H1 (cell line): ENCODE data around the gene AANAT.

Experiments used
- CEBPB ChIP-seq: IDR thresholded peaks from 2 replicates; pipeline ENCODE4 v1.6.1; 2012; ENCODE audit warnings: low read depth, low read length
- EZH2 ChIP-seq: fragments of 200-600 bp; sonication (generic); IDR thresholded peaks from 2 replicates; pipeline ENCODE4 v1.7.1; 2012; ENCODE audit warnings: low read depth, mild to moderate bottlenecking, moderate library complexity, low read length, inconsistent platforms; ENCODE audit not compliant: severe bottlenecking
- MAFK ChIP-seq: IDR thresholded peaks from 2 replicates; pipeline ENCODE4 v1.6.1; 2012; ENCODE audit warnings: low read depth, mild to moderate bottlenecking, improper control_type of control experiment, low read length
- POLR2A ChIP-seq, 2 experiments: IDR thresholded peaks; 1 replicate in 1 of 2; 2 replicates in 1 of 2; pipeline ENCODE4 v1.6.1; 2011; ENCODE audit warnings: low read depth in 2 of 2, low read length in 2 of 2, mild to moderate bottlenecking in 2 of 2; ENCODE audit errors: control extremely low read depth in 1 of 2
- SP1 ChIP-seq: IDR thresholded peaks from 2 replicates; pipeline ENCODE4 v1.6.1; 2011; ENCODE audit warnings: low read depth, low read length
- SP4 ChIP-seq: IDR thresholded peaks from 2 replicates; pipeline ENCODE4 v1.6.1; 2012; ENCODE audit warnings: low read length, inconsistent platforms
- TAF1 ChIP-seq: IDR thresholded peaks from 2 replicates; pipeline ENCODE4 v1.6.1; 2011; ENCODE audit warnings: mild to moderate bottlenecking, low read depth, low read length
- TCF12 ChIP-seq: IDR thresholded peaks from 2 replicates; pipeline ENCODE4 v1.6.1; 2011; ENCODE audit warnings: low read depth, mild to moderate bottlenecking, low read length
- USF2 ChIP-seq: IDR thresholded peaks from 2 replicates; pipeline ENCODE4 v1.6.1; 2011; ENCODE audit warnings: low read length, improper control_type of control experiment
- TF ChIP-seq, protein P1 (sequence below), 3 experiments: IDR thresholded peaks; 1 replicate in 2 of 3; 2 replicates in 1 of 3; pipeline versions ENCODE4 v1.5.1 to v1.6.1; 2011; ENCODE audit warnings: low read length in 3 of 3, mild to moderate bottlenecking in 3 of 3, inconsistent platforms in 2 of 3, low read depth in 1 of 3, moderate library complexity in 1 of 3; ENCODE audit not compliant: insufficient read depth in 1 of 3; ENCODE audit errors: control extremely low read depth in 1 of 3
- TF ChIP-seq, protein P2 (sequence below): IDR thresholded peaks from 2 replicates; pipeline ENCODE4 v1.6.1; 2011; ENCODE audit warnings: low read depth, mild to moderate bottlenecking, low read length; ENCODE audit not compliant: insufficient read depth

GRCh38 chr17:76469076-76469990, 1.9 kb downstream of the AANAT start:
- TF ChIP-seq, protein P1, sequence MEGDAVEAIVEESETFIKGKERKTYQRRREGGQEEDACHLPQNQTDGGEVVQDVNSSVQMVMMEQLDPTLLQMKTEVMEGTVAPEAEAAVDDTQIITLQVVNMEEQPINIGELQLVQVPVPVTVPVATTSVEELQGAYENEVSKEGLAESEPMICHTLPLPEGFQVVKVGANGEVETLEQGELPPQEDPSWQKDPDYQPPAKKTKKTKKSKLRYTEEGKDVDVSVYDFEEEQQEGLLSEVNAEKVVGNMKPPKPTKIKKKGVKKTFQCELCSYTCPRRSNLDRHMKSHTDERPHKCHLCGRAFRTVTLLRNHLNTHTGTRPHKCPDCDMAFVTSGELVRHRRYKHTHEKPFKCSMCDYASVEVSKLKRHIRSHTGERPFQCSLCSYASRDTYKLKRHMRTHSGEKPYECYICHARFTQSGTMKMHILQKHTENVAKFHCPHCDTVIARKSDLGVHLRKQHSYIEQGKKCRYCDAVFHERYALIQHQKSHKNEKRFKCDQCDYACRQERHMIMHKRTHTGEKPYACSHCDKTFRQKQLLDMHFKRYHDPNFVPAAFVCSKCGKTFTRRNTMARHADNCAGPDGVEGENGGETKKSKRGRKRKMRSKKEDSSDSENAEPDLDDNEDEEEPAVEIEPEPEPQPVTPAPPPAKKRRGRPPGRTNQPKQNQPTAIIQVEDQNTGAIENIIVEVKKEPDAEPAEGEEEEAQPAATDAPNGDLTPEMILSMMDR (IDR thresholded peaks at IDR 0.05; ENCODE audit: control extremely low read depth in 1 of 3, insufficient read depth in 1 of 3, low read depth in 1 of 3, low read length in 3 of 3), result no peak
- no peak for TF ChIP-seq TAF1
- no peak for TF ChIP-seq EZH2
- no peak for TF ChIP-seq USF2
- TF ChIP-seq POLR2A (IDR thresholded peaks at IDR 0.05; ENCODE audit: control extremely low read depth in 1 of 2, low read depth in 2 of 2, low read length in 2 of 2), result no peak
- no peak for TF ChIP-seq SP4
- TF ChIP-seq MAFK, result no peak
- TF ChIP-seq CEBPB, result no peak
- TF ChIP-seq, protein P2, sequence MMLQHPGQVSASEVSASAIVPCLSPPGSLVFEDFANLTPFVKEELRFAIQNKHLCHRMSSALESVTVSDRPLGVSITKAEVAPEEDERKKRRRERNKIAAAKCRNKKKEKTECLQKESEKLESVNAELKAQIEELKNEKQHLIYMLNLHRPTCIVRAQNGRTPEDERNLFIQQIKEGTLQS, result no peak
- TF ChIP-seq SP1, result no peak
- TF ChIP-seq TCF12, result no peak
